HG03159 (cell line): Measurements from ENCODE around the gene ING3.

Experiments used
- ATAC-seq: cut with Tn5 transposase; IDR thresholded peaks from one replicate; pipeline ENCODE4 v1.9.1; 2021; ENCODE audit warnings: mild to moderate bottlenecking, moderate library complexity; ENCODE audit not compliant: unreplicated experiment

The ING3 gene

GRCh38 chr7:120950539-120951308 lies at the start of gene ING3:
Gene ING3, plus strand, starts transcription at chr7:120950777. Its CDS starts 120 bp downstream, at chr7:120950897.
- peak; percentile 97 for ATAC-seq

GRCh38 chr7:120915314-120916105 lies 35.1 kb upstream of the ING3 start:
- ATAC-seq = no peak

GRCh38 chr7:120916121-120916520 lies 34.5 kb upstream of the ING3 start:
- ATAC-seq = no peak

- no peak for ATAC-seq
Observed at GRCh38 chr7:120916538-120916937, 34.0 kb upstream of the ING3 start.

- no peak for ATAC-seq
Observed at GRCh38 chr7:120919466-120919865, 31.1 kb upstream of the ING3 start.

- ATAC-seq = no peak
Observed at GRCh38 chr7:120920034-120920433, 30.5 kb upstream of the ING3 start.

- no peak for ATAC-seq
Observed at GRCh38 chr7:120920591-120921274, 29.8 kb upstream of the ING3 start.

GRCh38 chr7:120924837-120925236 lies 25.7 kb upstream of the ING3 start:
- no peak for ATAC-seq

- ATAC-seq = no peak
Observed at GRCh38 chr7:120925392-120925791, 25.2 kb upstream of the ING3 start.

GRCh38 chr7:120926943-120927346 lies 23.6 kb upstream of the ING3 start:
- ATAC-seq = no peak

GRCh38 chr7:120927454-120928103 lies 23.0 kb upstream of the ING3 start:
- ATAC-seq = peak; percentile 61

- no peak for ATAC-seq
Observed at GRCh38 chr7:120931243-120931642, 19.3 kb upstream of the ING3 start.

- no peak for ATAC-seq
Observed at GRCh38 chr7:120933475-120933874, 17.1 kb upstream of the ING3 start.

- no peak for ATAC-seq
Observed at GRCh38 chr7:120939345-120939744, 11.2 kb upstream of the ING3 start.

GRCh38 chr7:120941064-120941463 lies 9.5 kb upstream of the ING3 start:
- peak; percentile 57 for ATAC-seq

- no peak for ATAC-seq
Observed at GRCh38 chr7:120941856-120942255, 8.7 kb upstream of the ING3 start.

- ATAC-seq = no peak
Observed at GRCh38 chr7:120942861-120943260, 7.7 kb upstream of the ING3 start.

GRCh38 chr7:120944826-120945562 lies 5.6 kb upstream of the ING3 start:
- no peak for ATAC-seq

GRCh38 chr7:120947980-120948379 lies 2.6 kb upstream of the ING3 start:
- no peak for ATAC-seq

- no peak for ATAC-seq
Observed at GRCh38 chr7:120949393-120949911, 1.1 kb upstream of the ING3 start.
